ENCODE data around the gene TTLL3. TPM values are rescaled to one million over a fixed set of nuclear protein-coding genes. Genes with fewer than 3 reads are reported as not detected.
A peak's percentile ranks its signal among the peaks of the same experiment; 100 is the strongest.

The TTLL3 gene
- total and polyA plus RNA-seq, 2 of the 4 experiments (the other 2 are of a cell fraction): 6.8 to 43.4 TPM

DNA sequence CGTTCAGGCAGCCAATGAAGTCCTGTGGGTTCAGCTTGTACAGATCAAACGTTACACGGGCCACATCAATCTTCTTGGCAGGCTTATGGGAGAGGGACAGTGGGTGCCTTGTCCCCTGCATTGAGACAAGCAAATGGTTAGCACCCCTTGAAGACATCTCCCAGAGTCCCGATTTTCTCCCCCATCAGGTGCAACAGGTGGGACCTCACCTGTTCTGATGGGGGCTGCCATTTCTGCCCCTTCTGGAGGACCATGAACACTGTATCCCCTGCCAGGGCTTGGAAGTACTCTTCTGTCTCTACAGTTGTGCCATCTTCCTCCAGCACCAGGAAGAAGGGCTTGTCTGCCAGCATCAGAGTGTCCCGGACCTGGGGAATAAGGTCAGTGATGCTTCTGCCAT, 59.9 kb downstream of the TTLL3 start:
- intact Hi-C loops (cut with micrococcal nuclease): no loop called here
- Histone ChIP-seq H2AK5ac (ENCODE audit: low read depth, low read length) (peak overlapping the region; percentile 70; the same call in 1 of the 2 replicates), H3K79me1 (ENCODE audit: low read depth in 1 of 2, low read length in 2 of 2) (no peaks in the 10 kb centered on the region), H3K18ac (ENCODE audit: low read depth, low read length) (peak overlapping the region; percentile 60), H3K27me3 (ENCODE audit: control insufficient read depth, insufficient read depth, low read length) (no peaks in the 10 kb centered on the region), H2BK120ac (ENCODE audit: low read depth, low read length) (peak overlapping the region; percentile 81), H4K5ac (ENCODE audit: low read depth, low read length) (peak overlapping the region; percentile 68), H2BK15ac (ENCODE audit: low read depth, low read length) (peak overlapping the region; percentile 38; the same call in 1 of the 3 replicates), H3K9me1 (ENCODE audit: insufficient read depth, low read length) (peaks cover 6% of the 10 kb centered on the region), H2BK20ac (ENCODE audit: low read depth, low read length) (peak overlapping the region; percentile 84), H3K56ac (ENCODE audit: extremely low read depth, insufficient read depth, low read length) (no peak overlapping the region), H3K9me3 (ENCODE audit: control insufficient read depth, insufficient read depth, low read length) (0 out of 2 replicates have a peak, but pooled peaks cover 2% of the 10 kb centered on the region), H3K4ac (ENCODE audit: low read depth, low read length) (peak overlapping the region; percentile 24), H3K14ac (replicated peaks; ENCODE audit: low read depth, low read length) (0 out of 2 replicates have a peak overlapping the region, but pooled peaks have one; percentile 19), H3K27ac (ENCODE audit: insufficient read depth, low read length) (no peak overlapping the region), H2BK5ac (ENCODE audit: low read depth, low read length, poor library complexity, severe bottlenecking) (peak overlapping the region; percentile 31), H4K91ac (ENCODE audit: insufficient read depth, low read depth, low read length) (peak overlapping the region; percentile 23), H3K4me2 (ENCODE audit: low read depth, low read length) (no peak overlapping the region), H3K36me3 (ENCODE audit: control insufficient read depth, insufficient read depth, low read length) (no peaks in the 10 kb centered on the region), H4K8ac (ENCODE audit: low read depth in 2 of 2, low read length in 2 of 2) (0 out of 4 replicates have a peak overlapping the region, but pooled peaks of 1 of the 2 experiments have one; percentile 25), H3K4me3 (ENCODE audit: insufficient read depth, low read depth, low read length) (no peak overlapping the region), H3K4me1 (ENCODE audit: control insufficient read depth, insufficient read depth, low read length) (peaks cover 8% of the 10 kb centered on the region), H2AFZ (replicated peaks; ENCODE audit: low read length, poor library complexity) (no peak overlapping the region), H3K9ac (ENCODE audit: low read depth, low read length) (no peak overlapping the region), H4K20me1 (ENCODE audit: insufficient read depth, low read length) (no peaks in the 10 kb centered on the region), H3K23ac (ENCODE audit: low read depth, low read length) (no peak overlapping the region), H2AK9ac (replicated peaks; ENCODE audit: low read depth, low read length, poor library complexity) (no peak overlapping the region)
- no TSS peak for BruUV-seq (replicated peaks)
- dilution Hi-C loops (cut with HindIII; ENCODE audit: low sequenced_read_pairs, unreplicated experiment): no loop called here
- POLR2A ChIA-PET (ENCODE audit: unreplicated experiment): interaction anchor here (0.5 kb wide), 1 partner anchor 24 kb away, joined by 3 read pairs; no protein-coding TSS in a partner anchor
- in situ Hi-C loops (cut with MboI; ENCODE audit: low sequenced_read_pairs): no loop called here
- DNase-seq: no peak
- no peak for ATAC-seq (ENCODE audit: low read depth)
- TF ChIP-seq, protein P1, sequence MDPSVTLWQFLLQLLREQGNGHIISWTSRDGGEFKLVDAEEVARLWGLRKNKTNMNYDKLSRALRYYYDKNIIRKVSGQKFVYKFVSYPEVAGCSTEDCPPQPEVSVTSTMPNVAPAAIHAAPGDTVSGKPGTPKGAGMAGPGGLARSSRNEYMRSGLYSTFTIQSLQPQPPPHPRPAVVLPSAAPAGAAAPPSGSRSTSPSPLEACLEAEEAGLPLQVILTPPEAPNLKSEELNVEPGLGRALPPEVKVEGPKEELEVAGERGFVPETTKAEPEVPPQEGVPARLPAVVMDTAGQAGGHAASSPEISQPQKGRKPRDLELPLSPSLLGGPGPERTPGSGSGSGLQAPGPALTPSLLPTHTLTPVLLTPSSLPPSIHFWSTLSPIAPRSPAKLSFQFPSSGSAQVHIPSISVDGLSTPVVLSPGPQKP (IDR thresholded peaks at IDR 0.05; ENCODE audit: borderline replicate concordance, low read depth, low read length): no peak
- TF ChIP-seq, protein P2, sequence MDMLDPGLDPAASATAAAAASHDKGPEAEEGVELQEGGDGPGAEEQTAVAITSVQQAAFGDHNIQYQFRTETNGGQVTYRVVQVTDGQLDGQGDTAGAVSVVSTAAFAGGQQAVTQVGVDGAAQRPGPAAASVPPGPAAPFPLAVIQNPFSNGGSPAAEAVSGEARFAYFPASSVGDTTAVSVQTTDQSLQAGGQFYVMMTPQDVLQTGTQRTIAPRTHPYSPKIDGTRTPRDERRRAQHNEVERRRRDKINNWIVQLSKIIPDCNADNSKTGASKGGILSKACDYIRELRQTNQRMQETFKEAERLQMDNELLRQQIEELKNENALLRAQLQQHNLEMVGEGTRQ (IDR thresholded peaks at IDR 0.05; ENCODE audit: low read depth, low read length): no peak
- TF ChIP-seq CEBPB (IDR thresholded peaks at IDR 0.05; ENCODE audit: low read depth, low read length): no peak
- no peak for TF ChIP-seq CTCF (conservative IDR thresholded peaks at IDR 0.05; ENCODE audit: low read depth, low read length)
- no peak for TF ChIP-seq POLR2A (IDR thresholded peaks at IDR 0.05; ENCODE audit: low read depth, low read length)
- TF ChIP-seq MXI1 (IDR thresholded peaks at IDR 0.05; ENCODE audit: borderline replicate concordance, low read depth, low read length): no peak
- no peak for TF ChIP-seq FOS (IDR thresholded peaks at IDR 0.05; ENCODE audit: low read depth, low read length)
- no peak for TF ChIP-seq RAD21 (IDR thresholded peaks at IDR 0.05; ENCODE audit: low read length)
- no peak for TF ChIP-seq CHD1 (IDR thresholded peaks at IDR 0.05; ENCODE audit: low read depth, low read length)
- TF ChIP-seq BHLHE40 (IDR thresholded peaks at IDR 0.05; ENCODE audit: low read depth, low read length): no peak
- WGBS, 2 experiments (ENCODE audit: extremely low coverage in 2 of 2, insufficient read length in 1 of 2): 80% methylated on average over 1 of the region's 5 CpGs; no CpG with 5 or more reads in 1 of the 2 experiments
- CTCF ChIA-PET: interaction anchor here (1.2 kb wide), 1 partner anchor 14 kb away, joined by 4 read pairs; no protein-coding TSS in a partner anchor
